K562 (cell line): ENCODE results near the gene PGGHG.

Source experiments
- FOS ChIP-seq: IDR thresholded peaks from 3 replicates; pipeline ENCODE4 v1.6.1; 2011; ENCODE audit not compliant: insufficient read length; ENCODE audit errors: extremely low read depth
- RNF2 ChIP-seq: sonication (generic); IDR thresholded peaks from 2 replicates; pipeline ENCODE4 v1.6.1; 2016
- TF ChIP-seq, protein P1 (sequence below): fragments of 250-450 bp; sonication (Bioruptor Pico); IDR thresholded peaks from 2 replicates; pipeline ENCODE4 v1.8.0; 2022; ENCODE audit warnings: moderate library complexity, mild to moderate bottlenecking, inconsistent platforms

GRCh38 chr11:291281-292210 lies 2.6 kb downstream of the PGGHG start:
- TF ChIP-seq, protein P1, sequence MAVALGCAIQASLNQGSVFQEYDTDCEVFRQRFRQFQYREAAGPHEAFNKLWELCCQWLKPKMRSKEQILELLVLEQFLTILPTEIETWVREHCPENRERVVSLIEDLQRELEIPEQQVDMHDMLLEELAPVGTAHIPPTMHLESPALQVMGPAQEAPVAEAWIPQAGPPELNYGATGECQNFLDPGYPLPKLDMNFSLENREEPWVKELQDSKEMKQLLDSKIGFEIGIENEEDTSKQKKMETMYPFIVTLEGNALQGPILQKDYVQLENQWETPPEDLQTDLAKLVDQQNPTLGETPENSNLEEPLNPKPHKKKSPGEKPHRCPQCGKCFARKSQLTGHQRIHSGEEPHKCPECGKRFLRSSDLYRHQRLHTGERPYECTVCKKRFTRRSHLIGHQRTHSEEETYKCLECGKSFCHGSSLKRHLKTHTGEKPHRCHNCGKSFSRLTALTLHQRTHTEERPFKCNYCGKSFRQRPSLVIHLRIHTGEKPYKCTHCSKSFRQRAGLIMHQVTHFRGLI (CRISPR knock-in tag): no peak
- TF ChIP-seq RNF2 (no peak), FOS (no peak)
